ENCODE data around the gene ZFC3H1.
A peak's percentile ranks its signal among the peaks of the same experiment; 100 is the strongest.
"Not testable (repeated sequence)": the region's sequence is repeated elsewhere in the genome, so short reads cannot be mapped to it uniquely, and the experiment has no call there.

The ZFC3H1 gene, protein sequence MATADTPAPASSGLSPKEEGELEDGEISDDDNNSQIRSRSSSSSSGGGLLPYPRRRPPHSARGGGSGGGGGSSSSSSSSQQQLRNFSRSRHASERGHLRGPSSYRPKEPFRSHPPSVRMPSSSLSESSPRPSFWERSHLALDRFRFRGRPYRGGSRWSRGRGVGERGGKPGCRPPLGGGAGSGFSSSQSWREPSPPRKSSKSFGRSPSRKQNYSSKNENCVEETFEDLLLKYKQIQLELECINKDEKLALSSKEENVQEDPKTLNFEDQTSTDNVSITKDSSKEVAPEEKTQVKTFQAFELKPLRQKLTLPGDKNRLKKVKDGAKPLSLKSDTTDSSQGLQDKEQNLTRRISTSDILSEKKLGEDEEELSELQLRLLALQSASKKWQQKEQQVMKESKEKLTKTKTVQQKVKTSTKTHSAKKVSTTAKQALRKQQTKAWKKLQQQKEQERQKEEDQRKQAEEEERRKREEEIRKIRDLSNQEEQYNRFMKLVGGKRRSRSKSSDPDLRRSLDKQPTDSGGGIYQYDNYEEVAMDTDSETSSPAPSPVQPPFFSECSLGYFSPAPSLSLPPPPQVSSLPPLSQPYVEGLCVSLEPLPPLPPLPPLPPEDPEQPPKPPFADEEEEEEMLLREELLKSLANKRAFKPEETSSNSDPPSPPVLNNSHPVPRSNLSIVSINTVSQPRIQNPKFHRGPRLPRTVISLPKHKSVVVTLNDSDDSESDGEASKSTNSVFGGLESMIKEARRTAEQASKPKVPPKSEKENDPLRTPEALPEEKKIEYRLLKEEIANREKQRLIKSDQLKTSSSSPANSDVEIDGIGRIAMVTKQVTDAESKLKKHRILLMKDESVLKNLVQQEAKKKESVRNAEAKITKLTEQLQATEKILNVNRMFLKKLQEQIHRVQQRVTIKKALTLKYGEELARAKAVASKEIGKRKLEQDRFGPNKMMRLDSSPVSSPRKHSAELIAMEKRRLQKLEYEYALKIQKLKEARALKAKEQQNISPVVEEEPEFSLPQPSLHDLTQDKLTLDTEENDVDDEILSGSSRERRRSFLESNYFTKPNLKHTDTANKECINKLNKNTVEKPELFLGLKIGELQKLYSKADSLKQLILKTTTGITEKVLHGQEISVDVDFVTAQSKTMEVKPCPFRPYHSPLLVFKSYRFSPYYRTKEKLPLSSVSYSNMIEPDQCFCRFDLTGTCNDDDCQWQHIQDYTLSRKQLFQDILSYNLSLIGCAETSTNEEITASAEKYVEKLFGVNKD (N-terminal part only)

DNA sequence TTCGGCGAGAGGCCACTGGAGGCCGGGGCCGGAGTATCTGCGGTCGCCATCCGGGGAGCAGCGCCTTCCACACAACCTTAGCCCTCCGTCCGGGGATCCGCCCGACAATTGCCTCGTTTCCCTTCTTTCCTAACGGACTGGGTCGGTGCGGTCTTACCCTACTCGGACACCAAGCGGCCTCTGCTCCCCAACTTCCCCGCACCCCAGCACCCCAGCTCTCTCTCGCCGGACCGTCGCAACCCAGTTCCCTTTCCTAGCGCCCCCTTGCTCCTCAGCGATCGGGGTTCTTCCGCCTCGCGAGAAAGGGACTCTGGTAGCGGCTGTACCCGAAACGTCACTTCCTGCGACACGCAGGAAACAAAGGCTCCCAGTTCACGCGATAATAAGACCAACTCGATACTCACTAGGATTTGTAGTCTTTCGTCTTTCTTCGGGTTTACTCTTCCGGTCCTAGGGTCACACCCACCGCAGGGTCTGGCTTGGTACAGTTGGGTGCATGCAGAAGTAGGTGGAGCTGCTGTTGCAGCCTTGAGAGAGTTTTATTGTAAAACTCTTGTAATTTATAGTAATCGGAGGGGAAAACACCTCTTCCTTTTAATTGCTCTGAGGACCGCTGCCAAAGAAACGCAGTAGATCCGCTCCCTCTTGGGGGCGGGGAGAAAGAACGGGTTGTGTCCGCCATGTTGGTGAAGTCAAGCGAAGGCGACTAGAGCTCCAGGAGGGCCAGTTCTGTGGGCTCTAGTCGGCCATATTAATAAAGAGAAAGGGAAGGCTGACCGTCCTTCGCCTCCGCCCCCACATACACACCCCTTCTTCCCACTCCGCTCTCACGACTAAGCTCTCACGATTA, at the start of gene ZFC3H1, which contains the start of gene THAP2:
TSS of gene ZFC3H1 (minus strand) at position 288 of the 850 bp plus-strand sequence. CDS start at position 50, 238 bp downstream.
TSS of gene THAP2 (plus strand) at position 741 of the 850 bp plus-strand sequence. CDS start 209 bp downstream, outside the sequence.
- DNase-seq (peak; percentile 87), ATAC-seq (peak; percentile 91)

DNA sequence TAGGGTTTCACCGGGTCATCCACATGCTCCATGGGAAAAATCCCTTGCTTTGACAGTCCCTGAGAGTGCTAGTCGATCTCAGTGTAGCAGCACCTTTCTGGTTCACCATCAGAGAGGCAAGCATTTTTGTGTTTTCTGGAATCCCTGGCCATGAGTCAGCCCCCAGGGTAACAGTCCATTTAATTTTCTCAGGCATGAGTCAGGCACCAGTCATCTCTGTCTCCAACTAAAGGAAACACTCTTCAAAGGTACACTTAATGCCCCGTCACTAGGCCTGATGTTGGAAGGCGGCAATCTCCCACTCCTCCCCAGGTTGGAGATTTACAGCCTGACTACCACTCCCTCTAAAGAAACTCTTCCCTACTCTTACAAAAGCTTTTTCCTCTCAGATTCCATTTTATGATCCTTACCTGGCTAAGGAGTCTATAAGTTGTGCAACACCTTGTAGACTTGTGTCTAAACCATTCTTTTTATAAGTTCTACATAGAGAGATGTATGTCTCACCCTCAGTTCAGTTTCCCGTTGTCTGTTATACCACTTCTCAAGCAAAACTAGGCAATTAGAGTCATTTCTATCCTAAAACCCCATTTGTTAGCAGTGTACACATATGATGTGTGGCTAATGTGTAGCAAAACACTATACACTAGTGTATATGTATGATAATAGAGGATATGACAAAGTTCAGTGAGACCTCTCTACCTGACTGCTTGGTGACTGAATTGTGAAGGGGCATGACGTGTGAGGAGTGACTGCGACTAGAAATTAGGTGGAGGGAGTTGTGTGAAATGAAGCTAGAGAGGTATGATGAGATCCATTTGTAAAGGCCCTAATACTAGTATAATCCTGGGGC, 46.9 kb upstream of the ZFC3H1 start:
- peak; percentile 55 for ATAC-seq
- DNase-seq = no peak

DNA sequence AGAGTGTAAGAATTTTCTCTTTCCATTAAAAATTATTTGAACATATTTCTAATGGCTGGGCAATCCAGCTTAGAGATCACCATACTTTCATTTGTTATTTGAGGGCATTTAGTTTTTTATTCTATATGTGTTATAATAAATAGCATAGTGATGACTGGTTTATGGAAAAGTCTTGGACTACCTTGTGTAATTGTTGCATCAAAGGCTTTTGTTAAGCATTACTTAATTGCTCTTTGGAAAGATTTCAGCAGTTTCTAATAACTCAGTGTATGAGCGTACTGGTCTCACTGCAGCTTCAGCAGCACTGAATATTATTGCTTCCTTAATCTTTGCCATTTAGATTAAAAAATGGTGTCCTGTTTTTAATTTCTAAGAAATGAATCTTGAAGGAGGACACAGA, 45.0 kb upstream of the ZFC3H1 start:
- DNase-seq = no peak

DNA sequence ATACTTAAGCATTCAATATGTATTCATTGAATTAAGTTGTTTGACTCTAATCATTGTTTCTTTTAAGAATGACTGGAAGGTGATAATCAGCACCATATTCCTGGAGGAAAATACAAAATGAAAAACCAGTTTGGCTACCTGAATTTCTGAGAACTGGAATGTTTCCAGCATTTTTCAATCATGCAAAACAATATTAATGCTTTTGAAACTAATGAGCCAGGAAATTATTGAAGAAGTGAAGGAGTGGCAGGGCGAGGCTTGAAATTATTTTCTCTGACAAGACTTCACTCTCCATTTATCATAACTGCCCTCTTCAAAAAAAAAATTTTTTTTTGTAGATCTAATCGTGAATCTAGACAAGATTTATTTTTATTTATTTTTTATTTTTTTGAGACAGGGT, 41.3 kb upstream of the ZFC3H1 start:
- ATAC-seq = no peak

More for the DNA sequence above, 45.0 kb upstream of the ZFC3H1 start:
- no peak for ATAC-seq

DNA sequence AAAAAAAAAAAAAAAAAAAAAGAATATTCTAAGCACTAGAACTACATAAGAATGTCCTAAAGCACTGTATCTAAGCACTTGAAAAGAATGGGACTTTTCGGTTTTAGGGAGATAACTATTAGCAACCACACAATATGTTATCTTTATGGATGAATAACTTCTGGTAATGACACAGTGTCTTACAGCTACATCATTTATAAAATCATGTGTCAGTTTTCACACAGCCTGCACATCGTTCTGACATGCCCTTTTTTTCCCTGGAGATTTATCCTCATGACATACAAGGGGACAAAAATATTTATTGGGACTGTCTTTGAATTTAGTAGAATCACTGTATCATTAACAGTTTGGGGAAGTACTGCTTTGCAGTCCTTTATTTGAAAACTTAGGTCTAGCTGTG, 39.6 kb upstream of the ZFC3H1 start:
- ATAC-seq = no peak
- no peak for DNase-seq

More for the DNA sequence above, 41.3 kb upstream of the ZFC3H1 start:
- DNase-seq = no peak

DNA sequence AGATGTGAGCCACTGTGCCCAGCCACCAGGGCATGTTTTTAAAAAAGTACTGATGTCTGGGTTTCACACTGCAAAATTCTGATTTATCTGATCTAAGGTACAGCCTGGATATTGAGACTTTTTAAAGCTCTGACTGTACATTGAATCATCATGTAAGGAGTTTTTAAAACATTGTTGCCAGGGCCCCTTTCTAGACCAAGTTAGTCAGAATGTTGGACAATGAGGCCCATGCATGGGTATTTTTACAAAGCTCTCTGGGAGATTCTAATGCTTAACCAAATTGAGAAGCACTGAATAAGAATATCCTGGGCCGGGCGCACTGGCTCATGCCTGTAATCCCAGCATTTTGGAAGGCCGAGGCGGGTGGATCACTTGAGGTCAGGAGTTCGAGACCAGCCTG, 38.9 kb upstream of the ZFC3H1 start:
- ATAC-seq = no peak
- no peak for DNase-seq

DNA sequence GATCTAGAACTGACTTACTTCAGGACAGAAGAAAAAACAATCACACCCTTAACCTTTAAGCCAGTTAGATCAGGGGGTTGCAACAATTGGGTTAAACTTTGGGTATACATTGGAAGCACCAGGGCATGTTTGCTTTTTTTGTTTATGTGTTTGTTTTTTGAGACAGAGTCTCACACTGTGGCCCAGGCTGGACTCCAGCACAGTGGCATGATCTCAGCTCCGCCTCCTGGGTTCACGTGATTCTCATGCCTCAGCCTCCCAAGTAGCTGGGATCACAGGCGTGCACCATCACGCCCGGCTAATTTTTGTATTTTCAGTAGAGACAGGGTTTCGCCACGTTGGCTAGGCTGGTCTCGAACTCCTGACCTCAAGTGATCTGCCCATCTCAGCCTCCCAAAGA, 38.5 kb upstream of the ZFC3H1 start:
- DNase-seq, ATAC-seq: not testable (repeated sequence)

DNA sequence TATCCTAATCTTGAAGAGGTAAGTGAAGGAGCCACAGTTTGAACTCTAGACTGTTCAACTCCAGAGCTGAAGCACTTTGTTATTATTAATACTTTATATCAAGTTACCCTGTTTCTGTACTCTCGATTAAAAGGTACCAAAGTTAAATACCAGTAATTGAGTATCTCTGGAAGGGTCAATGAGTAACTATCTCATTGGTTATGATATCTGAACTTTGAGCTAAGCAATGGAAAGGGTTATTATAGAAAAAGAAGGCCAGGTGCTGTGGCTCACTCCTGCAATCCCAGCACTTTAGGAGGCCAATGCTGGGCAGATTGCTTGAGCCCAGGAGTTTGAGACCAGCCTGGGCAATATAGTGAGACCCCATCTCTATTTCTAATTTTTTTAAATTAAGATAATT, 32.1 kb upstream of the ZFC3H1 start:
- no peak for ATAC-seq

DNA sequence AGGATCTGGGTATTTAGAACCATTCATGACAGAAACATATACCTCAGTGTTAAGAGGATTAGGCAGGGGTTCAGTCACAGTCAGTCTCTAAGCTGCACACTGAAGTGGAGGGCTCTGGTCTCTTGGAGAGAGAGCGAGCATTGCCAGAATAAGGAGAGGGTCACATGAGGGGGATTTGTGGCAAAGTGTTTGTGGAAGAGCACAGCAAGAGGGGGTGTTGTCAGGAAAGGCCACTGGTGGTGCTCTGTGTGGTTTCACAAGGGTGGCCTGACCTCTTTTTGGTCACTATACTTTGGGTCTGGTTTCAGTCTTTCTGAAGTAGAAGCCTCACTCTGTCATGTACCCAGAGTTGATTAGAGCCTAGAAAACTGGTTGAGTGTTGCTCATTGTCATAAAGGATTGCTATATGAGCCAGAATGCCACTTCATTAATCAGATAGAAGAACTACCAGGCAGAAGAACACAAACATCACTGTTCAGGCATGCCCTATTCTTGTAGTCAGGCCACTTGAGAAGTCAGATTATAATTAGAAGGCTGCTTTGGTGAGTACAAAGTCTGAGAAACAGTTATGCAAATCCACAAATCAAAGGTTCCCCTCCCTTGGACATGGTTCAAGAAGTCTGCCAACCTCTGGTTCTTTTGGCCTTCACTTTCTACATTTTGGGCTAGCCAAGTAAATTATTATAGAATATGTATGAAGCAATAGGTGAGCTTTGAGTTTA, 30.6 kb upstream of the ZFC3H1 start:
- ATAC-seq (peak; percentile 32), DNase-seq (no peak)

More for the DNA sequence above, 32.1 kb upstream of the ZFC3H1 start:
- DNase-seq = no peak

DNA sequence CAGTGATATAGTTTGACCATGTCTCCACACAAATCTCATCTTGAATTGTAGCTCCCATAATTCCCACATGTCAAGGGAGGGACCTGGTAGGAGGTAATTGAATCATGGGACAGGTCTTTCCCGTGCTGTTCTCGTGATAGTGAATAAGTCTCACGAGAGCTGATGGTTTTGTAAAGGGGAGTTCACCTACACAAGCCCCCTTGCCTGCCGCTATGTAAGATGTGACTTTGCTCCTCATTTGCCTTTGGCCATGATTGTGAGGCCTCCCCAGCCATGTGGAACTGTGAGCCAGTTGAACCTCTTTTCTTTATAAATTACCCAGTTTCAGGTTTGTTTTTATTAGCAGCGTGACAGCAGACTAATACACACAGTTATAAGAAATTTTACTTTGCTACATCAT, 30.0 kb upstream of the ZFC3H1 start:
- DNase-seq, ATAC-seq: not testable (repeated sequence)

DNA sequence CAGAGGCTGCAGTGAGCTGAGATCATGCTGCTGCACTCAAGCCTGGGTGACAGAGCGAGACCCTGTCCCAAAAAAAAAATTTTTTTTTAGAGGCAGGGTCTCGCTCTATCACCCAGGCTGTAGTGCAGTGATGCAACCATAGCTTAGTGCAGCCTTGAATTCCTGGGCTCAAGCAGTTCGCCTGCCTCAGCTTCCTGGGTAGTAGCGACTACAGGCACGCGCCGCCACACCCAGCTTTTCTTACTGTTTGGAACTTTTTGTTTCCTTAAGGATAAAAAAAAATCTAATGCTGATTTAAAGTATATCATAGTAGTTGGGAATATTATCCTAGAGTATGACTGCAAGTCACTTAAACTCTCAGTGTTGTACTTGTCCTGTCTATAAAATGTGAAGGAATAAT, 29.5 kb upstream of the ZFC3H1 start:
- no peak for DNase-seq

DNA sequence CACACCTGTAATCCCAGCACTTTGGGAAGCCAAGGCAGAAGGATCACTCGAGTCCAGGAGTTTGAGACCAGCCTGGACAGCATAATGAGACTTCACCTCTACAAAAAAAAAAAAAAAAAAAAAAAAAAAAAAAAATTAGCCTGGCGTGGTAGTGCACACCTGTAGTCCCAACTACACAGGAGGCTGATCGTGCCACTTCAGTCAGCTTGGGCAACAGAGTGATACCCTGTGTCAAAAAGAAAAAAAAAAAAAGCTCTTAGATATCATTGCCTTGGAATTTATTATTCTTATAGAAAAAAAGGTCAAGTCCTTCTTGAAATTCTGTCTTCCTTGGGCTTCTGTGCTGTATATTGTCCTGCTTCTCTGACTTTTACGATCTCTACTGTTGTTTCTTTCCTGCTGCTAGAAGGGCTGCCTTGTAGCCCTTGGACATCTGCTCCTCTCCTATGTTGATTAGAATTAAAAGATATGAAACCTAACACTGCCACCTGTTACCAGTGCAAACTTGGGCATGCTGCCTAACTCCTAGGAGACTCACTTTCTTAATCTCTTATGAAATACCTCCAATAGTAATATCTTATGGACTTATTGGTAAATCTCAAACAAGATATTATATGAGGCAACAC, 28.0 kb upstream of the ZFC3H1 start:
- DNase-seq = no peak
- ATAC-seq = no peak

More for the DNA sequence above, 29.5 kb upstream of the ZFC3H1 start:
- no peak for ATAC-seq

DNA sequence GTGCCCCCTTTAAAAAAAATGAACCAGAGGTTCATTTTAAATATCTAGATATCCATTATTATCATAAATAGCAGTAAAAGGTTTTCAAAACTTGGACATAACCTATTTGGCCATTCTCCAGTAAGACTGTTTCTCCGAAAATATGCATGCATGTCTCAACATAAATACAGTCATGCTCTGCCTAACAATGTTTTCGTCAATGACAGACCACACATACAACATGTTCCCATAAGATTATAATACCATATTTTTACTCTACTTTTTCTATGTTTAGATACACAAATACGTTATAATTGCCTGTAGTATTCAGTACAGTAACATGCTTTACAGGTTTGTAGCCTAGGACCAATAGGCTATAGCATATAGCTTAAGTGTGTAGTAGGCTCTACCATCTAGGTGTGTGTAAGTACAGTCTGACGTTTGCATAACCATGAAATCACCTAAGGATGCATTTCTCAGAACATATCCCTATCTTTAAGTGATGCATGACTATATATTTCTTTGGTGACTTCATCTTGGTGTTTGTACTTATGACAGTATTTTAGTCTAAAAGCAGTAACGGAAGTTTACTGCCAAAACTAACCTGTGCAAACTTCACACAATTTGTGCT, 25.4 kb upstream of the ZFC3H1 start:
- DNase-seq = no peak
- ATAC-seq = no peak

DNA sequence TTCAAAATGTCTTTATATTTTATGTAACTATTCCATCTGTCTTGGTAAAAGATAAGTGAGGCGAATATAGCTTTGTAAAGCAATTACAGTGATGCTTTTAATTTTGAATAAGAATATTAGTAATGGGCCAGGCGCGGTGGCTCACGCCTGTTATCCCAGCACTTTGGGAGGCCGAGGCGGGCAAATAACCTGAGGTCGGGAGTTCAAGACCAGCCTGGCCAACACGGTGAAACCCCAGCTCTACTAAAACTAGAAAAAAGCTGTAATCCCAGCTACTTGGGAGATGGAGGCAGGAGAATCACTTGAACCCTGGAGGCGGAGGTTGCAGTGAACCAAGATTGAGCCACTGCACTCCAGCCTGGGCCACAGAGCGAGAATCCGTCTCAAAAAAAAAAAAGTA, 23.5 kb upstream of the ZFC3H1 start:
- ATAC-seq, DNase-seq: not testable (repeated sequence)

DNA sequence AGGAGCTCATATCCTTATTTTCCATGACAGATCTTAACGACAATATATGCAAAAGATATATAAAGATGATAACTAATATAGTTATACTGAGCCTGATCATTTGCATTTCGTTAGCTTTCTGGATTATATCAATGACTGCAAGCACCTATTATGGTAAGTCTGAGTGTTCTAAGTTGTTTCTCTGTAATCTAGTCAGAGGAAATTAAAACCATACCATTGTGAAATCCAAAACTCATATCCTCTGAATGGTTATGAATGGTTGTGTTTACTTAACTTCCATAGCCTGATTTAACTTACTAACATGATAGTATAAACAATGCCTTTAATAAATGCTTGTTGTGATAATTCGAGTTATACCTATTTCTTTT, 23.0 kb upstream of the ZFC3H1 start:
- DNase-seq = no peak
- no peak for ATAC-seq

DNA sequence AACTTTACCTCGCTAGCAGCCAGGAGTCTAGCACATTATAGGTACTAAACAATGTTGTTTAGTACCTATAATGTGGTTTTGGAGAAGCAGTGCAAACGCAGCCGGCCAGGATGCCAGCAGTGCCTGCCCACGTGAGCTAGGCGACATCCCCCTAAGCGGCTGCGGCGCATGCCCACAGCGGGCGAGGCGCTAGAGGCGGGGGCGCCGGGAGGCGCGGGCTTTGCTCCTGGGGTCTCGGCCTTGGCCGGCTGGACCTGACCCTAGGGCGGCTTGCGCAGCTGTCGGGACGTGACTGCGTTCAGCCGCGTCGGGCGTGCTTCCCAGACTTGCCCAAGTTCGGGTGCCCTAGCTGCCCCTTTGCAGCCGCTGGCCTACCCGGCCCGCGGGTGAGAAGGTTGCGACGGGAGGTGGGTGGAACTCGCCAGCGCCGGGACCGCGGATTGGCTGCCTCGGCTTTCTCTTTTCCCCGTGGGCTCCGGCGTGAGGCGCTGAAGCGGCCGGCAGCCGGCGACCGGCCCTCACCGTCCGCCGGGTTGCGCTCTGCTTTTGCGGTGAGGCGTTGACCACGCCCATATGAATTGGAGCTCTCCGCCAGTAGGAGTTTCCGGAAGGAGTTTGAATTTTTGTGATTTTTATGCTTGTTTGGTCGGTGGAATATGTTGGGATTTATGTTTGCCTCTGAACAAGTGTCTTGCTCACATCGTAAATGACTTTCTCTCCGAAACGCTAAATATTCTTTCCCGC, 22.4 kb upstream of the ZFC3H1 start, which contains the start of gene TMEM19:
TSS of gene TMEM19 (plus strand) at position 169 of the 744 bp plus-strand sequence. CDS start 599 bp downstream, outside the sequence.
- peak; percentile 94 for ATAC-seq

DNA sequence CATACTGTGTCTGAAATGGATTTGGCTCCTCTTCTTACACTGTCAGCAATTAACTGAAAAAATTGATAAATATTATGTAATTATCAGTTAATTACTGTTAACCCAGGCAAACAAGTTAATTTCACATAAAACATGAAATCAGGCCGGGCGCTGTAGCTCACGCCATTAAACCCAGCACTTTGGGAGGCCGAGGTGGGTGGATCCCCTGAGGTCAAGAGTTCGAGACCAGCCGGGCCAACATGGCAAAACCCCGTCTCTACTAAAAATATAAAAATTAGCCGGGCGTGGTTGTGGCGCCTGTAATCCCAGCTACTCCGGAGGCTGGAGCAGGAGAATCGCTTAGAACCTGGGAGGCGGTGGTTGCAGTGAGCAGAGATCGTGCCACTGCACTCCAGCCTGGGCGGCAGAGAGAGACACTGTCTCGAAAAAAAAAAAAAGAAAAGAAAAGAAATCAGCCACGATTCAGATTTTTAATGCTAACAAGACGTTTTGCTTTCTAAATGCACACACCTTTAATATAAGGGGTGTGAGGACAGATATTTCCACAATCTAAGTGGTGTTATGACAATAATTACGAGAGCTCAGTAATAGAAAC, 21.8 kb upstream of the ZFC3H1 start:
- ATAC-seq (no peak), DNase-seq (no peak)

More for the DNA sequence above, 22.4 kb upstream of the ZFC3H1 start, which contains the start of gene TMEM19:
- DNase-seq = peak; percentile 85

All from stimulated activated naive CD8-positive, alpha-beta T cell treated with anti-CD3 and anti-CD28 coated beads, Interleukin-15, Interleukin-2, amounts not matched to agents 100 U/mL and 50 U/mL, for 24 hours (primary cell).